WTC11 (cell line): ENCODE results near the gene SOCS2. TPM values are rescaled to one million over a fixed set of nuclear protein-coding genes. Genes with fewer than 3 reads are reported as not detected.

Experiments used
- ATAC-seq: fragments of 200-7000 bp; cut with Tn5 transposase; 2 replicates; pipeline ENCODE4 v1.10.0; 2021; ENCODE audit warnings: mild to moderate bottlenecking, moderate library complexity
- CTCF ChIA-PET: fragments of 300-600 bp; sonication (Branson Sonifier 250); formaldehyde crosslinking; loops from one replicate; lab custom pipeline; 2021; ENCODE audit warnings: antibody characterized with exemption; lab: Charles Lee
- POLR2A ChIA-PET: fragments of 350-600 bp; sonication (Branson Sonifier 250); formaldehyde crosslinking; loops from one replicate; lab custom pipeline; 2021; ENCODE audit warnings: antibody characterized with exemption; lab: Charles Lee
- DNase-seq: peaks from one replicate; pipeline ENCODE4 v3.0.0; 2021; ENCODE audit warnings: low spot score
- H3K27ac Mint-ChIP-seq: 2 replicates; pipeline ENCODE4 v1.8.0; 2021; ENCODE audit warnings: mixed read lengths
- H3K27me3 Mint-ChIP-seq: 2 replicates; pipeline ENCODE4 v1.8.0; 2021; ENCODE audit warnings: low read depth, mild to moderate bottlenecking, moderate library complexity, mixed read lengths
- H3K36me3 Mint-ChIP-seq: 2 replicates; pipeline ENCODE4 v1.8.0; 2021; ENCODE audit warnings: mixed read lengths
- H3K4me1 Mint-ChIP-seq: 2 replicates; pipeline ENCODE4 v1.8.0; 2022; ENCODE audit warnings: mixed read lengths
- H3K4me3 Mint-ChIP-seq: 2 replicates; pipeline ENCODE4 v1.8.0; 2021; ENCODE audit warnings: mild to moderate bottlenecking, moderate library complexity, mixed read lengths
- H3K9me3 Mint-ChIP-seq: 2 replicates; pipeline ENCODE4 v1.8.0; 2021; ENCODE audit warnings: mixed read lengths
- AR ChIP-seq: fragments of 250-450 bp; sonication (Bioruptor Pico); IDR thresholded peaks from 2 replicates; pipeline ENCODE4 v1.9.0; 2021; ENCODE audit warnings: mild to moderate bottlenecking
- ATF1 ChIP-seq: sonication (generic); formaldehyde crosslinking; IDR thresholded peaks from 2 replicates; pipeline ENCODE4 v1.8.1; 2023; ENCODE audit warnings: mild to moderate bottlenecking, moderate library complexity, missing genetic modification reagents
- ATF6 ChIP-seq: sonication (generic); formaldehyde crosslinking; IDR thresholded peaks from 2 replicates; pipeline ENCODE4 v1.8.1; 2023; ENCODE audit warnings: mild to moderate bottlenecking, missing genetic modification reagents
- ESRRA ChIP-seq: sonication (generic); formaldehyde crosslinking; IDR thresholded peaks from 2 replicates; pipeline ENCODE4 v1.8.1; 2022; ENCODE audit warnings: mild to moderate bottlenecking, missing genetic modification reagents, borderline replicate concordance
- GABPB1 ChIP-seq: sonication (generic); formaldehyde crosslinking; IDR thresholded peaks from 2 replicates; pipeline ENCODE4 v1.8.1; 2023; ENCODE audit warnings: mild to moderate bottlenecking, missing genetic modification reagents
- JAZF1 ChIP-seq: fragments of 250-450 bp; sonication (Bioruptor Pico); IDR thresholded peaks from 2 replicates; pipeline ENCODE4 v1.9.0; 2021; ENCODE audit warnings: moderate library complexity, mild to moderate bottlenecking, inconsistent platforms
- JUN ChIP-seq: sonication (generic); formaldehyde crosslinking; IDR thresholded peaks from 2 replicates; pipeline ENCODE4 v1.8.0; 2023; ENCODE audit warnings: mild to moderate bottlenecking, missing genetic modification reagents
- NFATC4 ChIP-seq: fragments of 250-450 bp; sonication (Bioruptor Pico); IDR thresholded peaks from 2 replicates; pipeline ENCODE4 v1.9.0; 2021; ENCODE audit warnings: mild to moderate bottlenecking
- NR1H2 ChIP-seq: sonication (generic); formaldehyde crosslinking; IDR thresholded peaks from 2 replicates; pipeline ENCODE4 v1.9.0; 2021; ENCODE audit warnings: mild to moderate bottlenecking, moderate library complexity, missing genetic modification reagents
- NR3C1 ChIP-seq: sonication (generic); formaldehyde crosslinking; conservative IDR thresholded peaks from 2 replicates; pipeline ENCODE4 v1.8.1; 2023; ENCODE audit warnings: low read depth, mild to moderate bottlenecking, missing genetic modification reagents
- PRDM15 ChIP-seq: sonication (generic); formaldehyde crosslinking; IDR thresholded peaks from 2 replicates; pipeline ENCODE4 v1.8.0; 2022; ENCODE audit warnings: missing genetic modification reagents
- ZBTB21 ChIP-seq: sonication (generic); formaldehyde crosslinking; IDR thresholded peaks from 2 replicates; pipeline ENCODE4 v1.8.1; 2023; ENCODE audit warnings: mild to moderate bottlenecking, missing genetic modification reagents, borderline replicate concordance
- ZNF512 ChIP-seq: sonication (generic); formaldehyde crosslinking; IDR thresholded peaks from 2 replicates; pipeline ENCODE4 v1.8.1; 2022; ENCODE audit warnings: missing genetic modification reagents, borderline replicate concordance
- total RNA-seq: library from RNA; stranded (reverse); gene quantifications from 3 replicates; pipeline ENCODE4 v1.2.3, GENCODE V29; 2021
- TF ChIP-seq, protein P1 (sequence below): sonication (generic); formaldehyde crosslinking; conservative IDR thresholded peaks from 2 replicates; pipeline ENCODE4 v1.8.1; 2022; ENCODE audit warnings: mild to moderate bottlenecking, missing genetic modification reagents
- TF ChIP-seq, protein P2 (sequence below): fragments of 250-450 bp; sonication (Bioruptor Pico); IDR thresholded peaks from 2 replicates; pipeline ENCODE4 v1.9.0; 2021; ENCODE audit warnings: mild to moderate bottlenecking, borderline replicate concordance
- TF ChIP-seq, protein P3 (sequence below): sonication (generic); formaldehyde crosslinking; conservative IDR thresholded peaks from 2 replicates; pipeline ENCODE4 v1.8.1; 2023; ENCODE audit warnings: mild to moderate bottlenecking, low read depth, missing genetic modification reagents, moderate library complexity
- TF ChIP-seq, protein P4 (sequence below): fragments of 250-450 bp; sonication (Bioruptor Pico); IDR thresholded peaks from 2 replicates; pipeline ENCODE4 v1.9.0; 2021; ENCODE audit warnings: mild to moderate bottlenecking
- TF ChIP-seq, protein P5 (sequence below): fragments of 250-450 bp; sonication (Bioruptor Pico); IDR thresholded peaks from 2 replicates; pipeline ENCODE4 v1.9.0; 2021; ENCODE audit warnings: moderate library complexity, mild to moderate bottlenecking, inconsistent platforms, borderline replicate concordance

SOCS2 gene
- total RNA-seq, 1 experiment from 2014 or later, result 44.4 TPM

DNA sequence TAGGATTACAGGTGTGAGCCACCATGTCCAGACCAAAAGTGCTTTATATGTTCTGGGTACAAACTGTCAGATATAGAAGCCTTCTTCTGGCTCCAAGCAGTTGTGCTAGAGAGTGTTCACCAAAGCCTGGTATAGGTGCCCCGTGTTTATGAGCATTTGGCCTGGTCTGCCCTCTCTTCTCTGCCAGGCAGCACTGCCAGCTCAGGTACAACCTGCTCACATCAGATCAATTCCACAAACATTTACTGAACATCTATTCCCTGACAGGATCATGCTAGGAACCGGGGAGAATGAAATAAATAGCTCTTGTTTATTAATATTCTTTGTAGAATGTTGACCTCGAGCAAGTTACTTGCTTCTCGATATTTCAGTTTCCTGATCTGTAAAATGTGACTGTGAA, 20.0 kb upstream of the SOCS2 start:
- TF ChIP-seq, protein P1, sequence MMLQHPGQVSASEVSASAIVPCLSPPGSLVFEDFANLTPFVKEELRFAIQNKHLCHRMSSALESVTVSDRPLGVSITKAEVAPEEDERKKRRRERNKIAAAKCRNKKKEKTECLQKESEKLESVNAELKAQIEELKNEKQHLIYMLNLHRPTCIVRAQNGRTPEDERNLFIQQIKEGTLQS, result no peak
- TF ChIP-seq ATF6 (CRISPR knock-in tag) (no peak), PRDM15 (CRISPR knock-in tag) (no peak), ZBTB21 (CRISPR knock-in tag) (no peak), NR3C1 (CRISPR knock-in tag) (no peak), JAZF1 (CRISPR knock-in tag) (no peak), ATF1 (CRISPR knock-in tag) (no peak), JUN (CRISPR knock-in tag) (no peak), NR1H2 (CRISPR knock-in tag) (no peak), ESRRA (no peak), AR (CRISPR knock-in tag) (no peak), NFATC4 (CRISPR knock-in tag) (no peak), GABPB1 (CRISPR knock-in tag) (no peak), ZNF512 (CRISPR knock-in tag) (no peak)
- TF ChIP-seq, protein P2, sequence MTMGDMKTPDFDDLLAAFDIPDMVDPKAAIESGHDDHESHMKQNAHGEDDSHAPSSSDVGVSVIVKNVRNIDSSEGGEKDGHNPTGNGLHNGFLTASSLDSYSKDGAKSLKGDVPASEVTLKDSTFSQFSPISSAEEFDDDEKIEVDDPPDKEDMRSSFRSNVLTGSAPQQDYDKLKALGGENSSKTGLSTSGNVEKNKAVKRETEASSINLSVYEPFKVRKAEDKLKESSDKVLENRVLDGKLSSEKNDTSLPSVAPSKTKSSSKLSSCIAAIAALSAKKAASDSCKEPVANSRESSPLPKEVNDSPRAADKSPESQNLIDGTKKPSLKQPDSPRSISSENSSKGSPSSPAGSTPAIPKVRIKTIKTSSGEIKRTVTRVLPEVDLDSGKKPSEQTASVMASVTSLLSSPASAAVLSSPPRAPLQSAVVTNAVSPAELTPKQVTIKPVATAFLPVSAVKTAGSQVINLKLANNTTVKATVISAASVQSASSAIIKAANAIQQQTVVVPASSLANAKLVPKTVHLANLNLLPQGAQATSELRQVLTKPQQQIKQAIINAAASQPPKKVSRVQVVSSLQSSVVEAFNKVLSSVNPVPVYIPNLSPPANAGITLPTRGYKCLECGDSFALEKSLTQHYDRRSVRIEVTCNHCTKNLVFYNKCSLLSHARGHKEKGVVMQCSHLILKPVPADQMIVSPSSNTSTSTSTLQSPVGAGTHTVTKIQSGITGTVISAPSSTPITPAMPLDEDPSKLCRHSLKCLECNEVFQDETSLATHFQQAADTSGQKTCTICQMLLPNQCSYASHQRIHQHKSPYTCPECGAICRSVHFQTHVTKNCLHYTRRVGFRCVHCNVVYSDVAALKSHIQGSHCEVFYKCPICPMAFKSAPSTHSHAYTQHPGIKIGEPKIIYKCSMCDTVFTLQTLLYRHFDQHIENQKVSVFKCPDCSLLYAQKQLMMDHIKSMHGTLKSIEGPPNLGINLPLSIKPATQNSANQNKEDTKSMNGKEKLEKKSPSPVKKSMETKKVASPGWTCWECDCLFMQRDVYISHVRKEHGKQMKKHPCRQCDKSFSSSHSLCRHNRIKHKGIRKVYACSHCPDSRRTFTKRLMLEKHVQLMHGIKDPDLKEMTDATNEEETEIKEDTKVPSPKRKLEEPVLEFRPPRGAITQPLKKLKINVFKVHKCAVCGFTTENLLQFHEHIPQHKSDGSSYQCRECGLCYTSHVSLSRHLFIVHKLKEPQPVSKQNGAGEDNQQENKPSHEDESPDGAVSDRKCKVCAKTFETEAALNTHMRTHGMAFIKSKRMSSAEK (CRISPR knock-in tag), result no peak
- TF ChIP-seq, protein P3, sequence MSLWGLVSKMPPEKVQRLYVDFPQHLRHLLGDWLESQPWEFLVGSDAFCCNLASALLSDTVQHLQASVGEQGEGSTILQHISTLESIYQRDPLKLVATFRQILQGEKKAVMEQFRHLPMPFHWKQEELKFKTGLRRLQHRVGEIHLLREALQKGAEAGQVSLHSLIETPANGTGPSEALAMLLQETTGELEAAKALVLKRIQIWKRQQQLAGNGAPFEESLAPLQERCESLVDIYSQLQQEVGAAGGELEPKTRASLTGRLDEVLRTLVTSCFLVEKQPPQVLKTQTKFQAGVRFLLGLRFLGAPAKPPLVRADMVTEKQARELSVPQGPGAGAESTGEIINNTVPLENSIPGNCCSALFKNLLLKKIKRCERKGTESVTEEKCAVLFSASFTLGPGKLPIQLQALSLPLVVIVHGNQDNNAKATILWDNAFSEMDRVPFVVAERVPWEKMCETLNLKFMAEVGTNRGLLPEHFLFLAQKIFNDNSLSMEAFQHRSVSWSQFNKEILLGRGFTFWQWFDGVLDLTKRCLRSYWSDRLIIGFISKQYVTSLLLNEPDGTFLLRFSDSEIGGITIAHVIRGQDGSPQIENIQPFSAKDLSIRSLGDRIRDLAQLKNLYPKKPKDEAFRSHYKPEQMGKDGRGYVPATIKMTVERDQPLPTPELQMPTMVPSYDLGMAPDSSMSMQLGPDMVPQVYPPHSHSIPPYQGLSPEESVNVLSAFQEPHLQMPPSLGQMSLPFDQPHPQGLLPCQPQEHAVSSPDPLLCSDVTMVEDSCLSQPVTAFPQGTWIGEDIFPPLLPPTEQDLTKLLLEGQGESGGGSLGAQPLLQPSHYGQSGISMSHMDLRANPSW (CRISPR knock-in tag), result no peak
- TF ChIP-seq, protein P4, sequence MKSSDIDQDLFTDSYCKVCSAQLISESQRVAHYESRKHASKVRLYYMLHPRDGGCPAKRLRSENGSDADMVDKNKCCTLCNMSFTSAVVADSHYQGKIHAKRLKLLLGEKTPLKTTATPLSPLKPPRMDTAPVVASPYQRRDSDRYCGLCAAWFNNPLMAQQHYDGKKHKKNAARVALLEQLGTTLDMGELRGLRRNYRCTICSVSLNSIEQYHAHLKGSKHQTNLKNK, result no peak
- TF ChIP-seq, protein P5, sequence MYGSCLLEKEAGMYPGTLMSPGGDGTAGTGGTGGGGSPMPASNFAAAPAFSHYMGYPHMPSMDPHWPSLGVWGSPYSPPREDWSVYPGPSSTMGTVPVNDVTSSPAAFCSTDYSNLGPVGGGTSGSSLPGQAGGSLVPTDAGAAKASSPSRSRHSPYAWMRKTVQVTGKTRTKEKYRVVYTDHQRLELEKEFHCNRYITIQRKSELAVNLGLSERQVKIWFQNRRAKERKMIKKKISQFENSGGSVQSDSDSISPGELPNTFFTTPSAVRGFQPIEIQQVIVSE, result no peak
- DNase-seq (no peak), ATAC-seq (no peak)
- no peaks in the 10 kb centered on the region for H3K27me3 Mint-ChIP-seq
- no peak overlapping the region for H3K4me3 Mint-ChIP-seq
- H3K4me1 Mint-ChIP-seq, result no peaks in the 10 kb centered on the region
- POLR2A ChIA-PET, result no interaction called here
- H3K9me3 Mint-ChIP-seq, result peaks cover 16% of the 10 kb centered on the region
- no peak overlapping the region for H3K27ac Mint-ChIP-seq
- H3K36me3 Mint-ChIP-seq, result peaks cover 13% of the 10 kb centered on the region
- CTCF ChIA-PET, result interaction anchor here (1.0 kb wide), 1 partner anchor 17 kb away, joined by 3 read pairs; no protein-coding TSS in a partner anchor
